Measurements from ENCODE around the gene GPC5.

Gene GPC5

DNA sequence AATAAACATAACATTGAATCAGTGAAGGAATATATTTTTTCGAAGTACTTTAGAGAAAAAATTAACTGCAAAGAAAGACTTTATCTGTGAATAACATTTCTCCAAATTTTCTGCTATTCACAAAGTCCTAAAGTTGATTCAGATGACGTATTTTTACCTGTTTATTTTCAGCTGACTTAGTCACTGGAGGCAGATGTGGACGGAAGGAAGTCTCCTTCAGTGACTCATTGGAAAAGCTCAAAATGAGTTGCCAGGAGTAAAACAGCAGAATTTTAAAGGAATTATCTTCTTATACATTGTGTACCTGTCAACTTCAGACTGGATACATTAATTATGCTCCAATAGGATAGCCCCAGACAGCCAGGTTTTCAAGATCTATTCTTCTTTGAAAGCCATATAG lies 1148.8 kb downstream of the GPC5 start:
- TF ChIP-seq, protein P1, sequence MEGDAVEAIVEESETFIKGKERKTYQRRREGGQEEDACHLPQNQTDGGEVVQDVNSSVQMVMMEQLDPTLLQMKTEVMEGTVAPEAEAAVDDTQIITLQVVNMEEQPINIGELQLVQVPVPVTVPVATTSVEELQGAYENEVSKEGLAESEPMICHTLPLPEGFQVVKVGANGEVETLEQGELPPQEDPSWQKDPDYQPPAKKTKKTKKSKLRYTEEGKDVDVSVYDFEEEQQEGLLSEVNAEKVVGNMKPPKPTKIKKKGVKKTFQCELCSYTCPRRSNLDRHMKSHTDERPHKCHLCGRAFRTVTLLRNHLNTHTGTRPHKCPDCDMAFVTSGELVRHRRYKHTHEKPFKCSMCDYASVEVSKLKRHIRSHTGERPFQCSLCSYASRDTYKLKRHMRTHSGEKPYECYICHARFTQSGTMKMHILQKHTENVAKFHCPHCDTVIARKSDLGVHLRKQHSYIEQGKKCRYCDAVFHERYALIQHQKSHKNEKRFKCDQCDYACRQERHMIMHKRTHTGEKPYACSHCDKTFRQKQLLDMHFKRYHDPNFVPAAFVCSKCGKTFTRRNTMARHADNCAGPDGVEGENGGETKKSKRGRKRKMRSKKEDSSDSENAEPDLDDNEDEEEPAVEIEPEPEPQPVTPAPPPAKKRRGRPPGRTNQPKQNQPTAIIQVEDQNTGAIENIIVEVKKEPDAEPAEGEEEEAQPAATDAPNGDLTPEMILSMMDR (conservative IDR thresholded peaks at IDR 0.05), result no peak
- H3K27ac ChIP-seq, result no peak overlapping the region

DNA sequence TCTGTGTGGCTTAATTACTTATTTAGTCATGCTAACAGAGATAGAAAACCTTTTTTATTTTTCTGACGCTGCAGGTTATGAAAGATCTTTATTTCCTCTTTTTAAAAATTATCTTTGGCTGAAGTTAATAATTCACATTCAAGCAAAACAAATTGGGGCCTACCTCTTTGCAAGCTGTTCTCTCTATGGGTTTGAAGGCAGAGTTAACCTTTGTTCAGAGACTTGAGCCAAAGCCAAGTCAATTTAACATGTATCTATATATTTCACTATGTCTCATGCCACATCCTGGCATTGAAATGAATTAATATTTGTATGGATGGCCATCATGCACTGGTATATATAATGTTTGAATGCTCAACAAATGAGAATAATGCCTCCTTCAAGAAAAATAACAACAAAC lies 1150.9 kb downstream of the GPC5 start:
- no peak overlapping the region for H3K27ac ChIP-seq
- TF ChIP-seq, protein P1 (conservative IDR thresholded peaks at IDR 0.05), result no peak

DNA sequence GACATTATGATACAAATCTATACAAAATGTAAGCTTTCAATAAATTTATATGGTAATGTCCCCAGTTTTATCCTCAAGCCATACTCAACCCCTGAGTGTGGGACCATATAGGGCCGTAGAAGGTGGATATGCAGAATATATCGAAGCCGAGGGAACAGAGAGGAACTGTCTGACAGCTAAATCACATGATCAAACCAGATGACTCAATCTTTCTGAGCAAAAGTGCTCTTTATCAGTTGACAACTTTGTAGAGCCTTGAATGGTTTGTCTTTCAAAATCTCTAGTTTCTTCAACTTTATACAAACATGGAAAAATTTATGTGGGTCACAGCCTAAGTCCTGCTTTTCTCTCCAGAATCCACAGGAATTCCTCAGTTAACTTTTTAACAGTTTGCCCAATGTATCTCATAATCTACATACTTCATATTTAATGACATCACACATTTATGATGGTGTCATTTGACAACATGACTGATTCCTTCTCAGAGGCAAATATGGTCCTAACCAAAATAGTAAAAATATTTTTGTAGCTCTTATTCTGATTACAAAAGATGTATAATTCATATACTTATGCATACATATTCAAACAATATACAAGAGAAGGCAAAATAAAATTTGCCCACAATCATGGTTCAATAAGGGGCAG lies 1155.2 kb downstream of the GPC5 start:
- TF ChIP-seq, protein P1 (conservative IDR thresholded peaks at IDR 0.05), result no peak
- no peak overlapping the region for H3K27ac ChIP-seq

DNA sequence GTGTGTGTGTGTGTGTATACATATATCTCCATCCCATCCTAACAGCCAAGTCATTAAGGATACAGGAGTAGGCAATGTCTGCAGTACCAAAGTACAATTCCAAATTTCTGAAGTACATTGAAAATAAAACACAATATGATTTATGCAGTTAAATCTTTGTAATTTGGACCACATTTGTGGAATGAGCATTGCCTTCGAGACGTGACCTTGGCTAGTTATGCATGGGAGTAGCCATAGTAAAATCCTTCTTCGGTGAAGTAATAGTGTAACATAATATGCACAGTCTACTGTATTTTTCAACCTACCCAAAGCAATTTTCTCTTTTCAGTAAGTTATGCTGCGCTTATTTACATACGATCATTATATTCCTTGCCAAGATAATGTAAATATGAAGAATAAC lies 1162.5 kb downstream of the GPC5 start:
- TF ChIP-seq, protein P1 (conservative IDR thresholded peaks at IDR 0.05), result no peak
- H3K27ac ChIP-seq, result no peak overlapping the region

DNA sequence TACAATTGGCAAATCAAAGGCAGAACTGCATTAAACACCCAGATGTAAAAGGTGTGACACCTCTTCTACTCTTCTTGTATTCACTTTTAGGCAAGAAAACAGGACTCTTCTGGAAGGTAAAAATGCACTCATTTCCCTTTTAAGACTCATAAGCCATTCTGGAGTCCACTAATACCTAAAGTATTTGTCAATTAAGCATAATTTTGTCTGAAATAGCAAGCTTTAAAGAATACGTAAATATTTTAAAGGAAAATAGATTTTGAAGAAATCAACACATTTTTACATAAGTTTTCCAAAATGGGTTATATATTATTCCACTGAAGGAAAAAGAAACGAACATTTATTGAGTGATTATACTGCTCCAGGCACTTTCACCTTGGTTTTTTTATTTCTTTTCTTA lies 1166.5 kb downstream of the GPC5 start:
- no peak overlapping the region for H3K27ac ChIP-seq
- TF ChIP-seq, protein P1 (conservative IDR thresholded peaks at IDR 0.05), result no peak

DNA sequence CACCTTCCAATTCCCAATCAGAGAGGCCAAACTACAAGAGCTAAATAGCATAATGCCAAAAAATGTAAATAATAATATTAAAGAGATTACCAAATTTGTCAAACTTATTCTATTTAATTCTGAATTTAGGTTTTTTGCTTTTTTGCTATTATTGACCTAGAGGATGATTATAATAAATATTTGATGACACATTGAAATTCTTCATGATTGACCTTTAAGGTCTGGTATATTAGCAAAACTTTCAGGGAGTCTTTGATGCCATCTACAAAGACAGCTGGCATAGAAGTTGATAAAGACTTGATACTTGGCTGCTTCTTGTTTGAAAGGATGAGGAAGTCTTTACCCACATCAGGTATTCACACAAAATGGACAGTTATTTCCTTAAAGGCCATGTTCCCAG lies 1168.3 kb downstream of the GPC5 start:
- TF ChIP-seq, protein P1 (conservative IDR thresholded peaks at IDR 0.05), result no peak
- H3K27ac ChIP-seq, result no peak overlapping the region

DNA sequence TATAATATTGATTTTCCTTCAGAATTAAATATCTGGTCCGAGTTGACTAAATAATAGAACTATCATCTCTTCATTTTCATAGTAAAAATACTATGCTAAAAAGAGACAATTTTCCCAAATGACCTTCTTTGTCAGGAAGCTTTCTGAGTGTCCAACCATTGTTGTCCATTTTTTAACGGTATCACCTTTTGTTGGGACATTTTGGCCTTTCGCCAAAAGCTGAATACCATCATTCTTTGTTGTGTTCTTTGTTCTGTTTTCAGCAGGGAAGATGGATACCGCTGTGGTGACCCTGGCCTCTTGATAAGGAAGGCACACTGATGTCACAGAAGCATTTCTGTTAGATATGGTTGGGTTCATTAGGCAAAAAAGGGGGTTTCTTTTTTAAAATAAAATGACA lies 1173.8 kb downstream of the GPC5 start:
- no peak overlapping the region for H3K27ac ChIP-seq
- TF ChIP-seq, protein P1 (conservative IDR thresholded peaks at IDR 0.05), result no peak
